HEK293 (cell line): ENCODE results near the gene PRODH2.

Experiments
- CTCF ChIA-PET: fragments of 350-600 bp; formaldehyde crosslinking; extraction: SDS; loops from one replicate; lab custom pipeline; 2021; ENCODE audit warnings: antibody characterized with exemption; lab: Yijun Ruan, JAX
- POLR2A ChIA-PET: fragments of 300-600 bp; formaldehyde crosslinking; extraction: SDS; loops from one replicate; lab custom pipeline; 2020; ENCODE audit warnings: antibody characterized with exemption, inconsistent platforms; lab: Yijun Ruan, JAX
- H3K27ac ChIP-seq: fragments of 200-500 bp; sonication (Bioruptor generic); 2 replicates; pipeline ENCODE4 v1.5.1; 2014; ENCODE audit warnings: low read depth, low read length, control low read depth, inconsistent platforms; ENCODE audit errors: extremely low read depth
- H3K36me3 ChIP-seq, 2 experiments: fragments of 200-500 bp in 1 of 2; sonication (Bioruptor generic) in 1 of 2; 1 replicate in 1 of 2; 2 replicates in 1 of 2; pipeline ENCODE4 v1.5.1; 2014 to 2017; ENCODE audit warnings: inconsistent platforms in 2 of 2, low read length in 2 of 2; ENCODE audit not compliant: control insufficient read depth in 2 of 2, insufficient read depth in 1 of 2
- H3K4me1 ChIP-seq: fragments of 200-500 bp; sonication (Bioruptor generic); 2 replicates; pipeline ENCODE4 v1.5.1; 2014; ENCODE audit warnings: mild to moderate bottlenecking, low read length, inconsistent platforms; ENCODE audit not compliant: control insufficient read depth, insufficient read depth
- H3K4me3 ChIP-seq: 2 replicates; pipeline ENCODE4 v1.5.1; 2011; ENCODE audit warnings: low read depth, mild to moderate bottlenecking, control low read depth, low read length, moderate library complexity
- H3K9me3 ChIP-seq: fragments of 200-500 bp; sonication (Bioruptor generic); 2 replicates; pipeline ENCODE4 v1.5.1; 2014; ENCODE audit warnings: low read depth, low read length, inconsistent platforms; ENCODE audit not compliant: control insufficient read depth, insufficient read depth
- KLF1 ChIP-seq: fragments of 450-650 bp; formaldehyde crosslinking; IDR thresholded peaks from 2 replicates; pipeline ENCODE4 v1.5.1; 2016; ENCODE audit warnings: missing biosample characterization, missing genetic modification characterization
- KLF10 ChIP-seq: fragments of 450-650 bp; IDR thresholded peaks from 2 replicates; pipeline ENCODE4 v1.5.1; 2018; ENCODE audit warnings: missing biosample characterization, mild to moderate bottlenecking, missing genetic modification characterization
- KLF8 ChIP-seq: fragments of 450-650 bp; formaldehyde crosslinking; IDR thresholded peaks from 2 replicates; pipeline ENCODE4 v1.5.1; 2016; ENCODE audit warnings: missing biosample characterization, missing genetic modification characterization
- ZBTB17 ChIP-seq: fragments of 450-650 bp; formaldehyde crosslinking; IDR thresholded peaks from 2 replicates; pipeline ENCODE4 v1.5.1; 2016; ENCODE audit warnings: missing biosample characterization, missing genetic modification characterization
- ZNF112 ChIP-seq: fragments of 450-650 bp; formaldehyde crosslinking; IDR thresholded peaks from 2 replicates; pipeline ENCODE4 v1.5.0; 2017; ENCODE audit warnings: missing biosample characterization, missing genetic modification characterization
- ZNF121 ChIP-seq: fragments of 450-650 bp; formaldehyde crosslinking; IDR thresholded peaks from 2 replicates; pipeline ENCODE4 v1.5.1; 2016; ENCODE audit warnings: missing biosample characterization, missing genetic modification characterization
- ZNF146 ChIP-seq: fragments of 450-650 bp; formaldehyde crosslinking; IDR thresholded peaks from 2 replicates; pipeline ENCODE4 v1.5.1; 2016; ENCODE audit warnings: missing biosample characterization, missing genetic modification characterization
- ZNF426 ChIP-seq: fragments of 450-650 bp; formaldehyde crosslinking; IDR thresholded peaks from 2 replicates; pipeline ENCODE4 v1.5.1; 2017; ENCODE audit warnings: missing biosample characterization, missing genetic modification characterization, mild to moderate bottlenecking, inconsistent platforms, moderate library complexity
- ZNF549 ChIP-seq: fragments of 450-650 bp; IDR thresholded peaks from 2 replicates; pipeline ENCODE4 v1.5.1; 2018; ENCODE audit warnings: missing biosample characterization, missing genetic modification characterization, mild to moderate bottlenecking, inconsistent platforms, moderate library complexity
- TF ChIP-seq, protein P1 (sequence below): fragments of 450-650 bp; formaldehyde crosslinking; IDR thresholded peaks from 2 replicates; pipeline ENCODE4 v1.5.1; 2016; ENCODE audit warnings: missing biosample characterization, missing genetic modification characterization
- TF ChIP-seq, protein P2 (sequence below): fragments of 450-650 bp; formaldehyde crosslinking; IDR thresholded peaks from 2 replicates; pipeline ENCODE4 v1.5.1; 2016; ENCODE audit warnings: missing biosample characterization, missing genetic modification characterization
- TF ChIP-seq, protein P3 (sequence below): fragments of 450-650 bp; IDR thresholded peaks from 2 replicates; pipeline ENCODE4 v1.5.1; 2018; ENCODE audit warnings: missing biosample characterization, mild to moderate bottlenecking, missing genetic modification characterization
- TF ChIP-seq, protein P4 (sequence below): fragments of 450-650 bp; formaldehyde crosslinking; IDR thresholded peaks from 2 replicates; pipeline ENCODE4 v1.5.1; 2016; ENCODE audit warnings: missing biosample characterization, missing genetic modification characterization

PRODH2 gene

DNA sequence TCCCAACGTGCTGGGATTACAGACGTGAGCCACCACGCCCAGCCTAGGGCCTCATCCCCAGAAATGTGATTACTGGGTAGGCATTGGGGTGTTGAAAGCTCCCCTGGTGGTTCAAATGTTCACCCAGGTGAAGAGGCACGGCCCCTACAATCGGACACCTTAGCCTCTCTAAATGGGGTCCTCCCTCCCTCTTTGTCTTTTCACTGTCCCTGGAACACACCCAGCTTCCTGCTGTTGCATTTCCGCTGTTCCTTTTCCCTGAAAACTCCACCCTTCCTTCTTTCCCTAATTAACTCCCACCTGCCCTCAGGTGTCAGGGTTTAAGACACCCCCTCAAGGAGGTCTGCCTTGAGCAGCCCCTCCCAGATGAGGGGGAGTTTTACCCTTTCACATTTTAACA, 3.6 kb upstream of the PRODH2 start:
- H3K36me3 ChIP-seq: no peaks in the 10 kb centered on the region; a peak in 1 of 3 replicates
- no peak overlapping the region for H3K27ac ChIP-seq
- no peaks in the 10 kb centered on the region for H3K9me3 ChIP-seq
- no peak overlapping the region for H3K4me3 ChIP-seq
- CTCF ChIA-PET: interaction anchor here (0.6 to 0.8 kb wide), 5 partner anchors 122 to 268 kb away, joined by 3 to 5 read pairs (median 3); no protein-coding TSS in a partner anchor
- no peak for TF ChIP-seq ZNF112 (tag by site-specific recombination)
- TF ChIP-seq KLF1: 0 out of 2 replicates have a peak, but pooled peaks have one; percentile 7
- TF ChIP-seq ZNF549 (tag by site-specific recombination): no peak
- no peak for TF ChIP-seq KLF10 (tag by site-specific recombination)
- no peak for TF ChIP-seq ZBTB17 (tag by site-specific recombination)
- no peak for TF ChIP-seq ZNF426
- POLR2A ChIA-PET: interaction anchor here (0.6 to 0.7 kb wide), 3 partner anchors 29 to 591 kb away, joined by 3 to 4 read pairs (median 3); no protein-coding TSS in a partner anchor
- H3K4me1 ChIP-seq: peaks cover 7% of the 10 kb centered on the region

DNA sequence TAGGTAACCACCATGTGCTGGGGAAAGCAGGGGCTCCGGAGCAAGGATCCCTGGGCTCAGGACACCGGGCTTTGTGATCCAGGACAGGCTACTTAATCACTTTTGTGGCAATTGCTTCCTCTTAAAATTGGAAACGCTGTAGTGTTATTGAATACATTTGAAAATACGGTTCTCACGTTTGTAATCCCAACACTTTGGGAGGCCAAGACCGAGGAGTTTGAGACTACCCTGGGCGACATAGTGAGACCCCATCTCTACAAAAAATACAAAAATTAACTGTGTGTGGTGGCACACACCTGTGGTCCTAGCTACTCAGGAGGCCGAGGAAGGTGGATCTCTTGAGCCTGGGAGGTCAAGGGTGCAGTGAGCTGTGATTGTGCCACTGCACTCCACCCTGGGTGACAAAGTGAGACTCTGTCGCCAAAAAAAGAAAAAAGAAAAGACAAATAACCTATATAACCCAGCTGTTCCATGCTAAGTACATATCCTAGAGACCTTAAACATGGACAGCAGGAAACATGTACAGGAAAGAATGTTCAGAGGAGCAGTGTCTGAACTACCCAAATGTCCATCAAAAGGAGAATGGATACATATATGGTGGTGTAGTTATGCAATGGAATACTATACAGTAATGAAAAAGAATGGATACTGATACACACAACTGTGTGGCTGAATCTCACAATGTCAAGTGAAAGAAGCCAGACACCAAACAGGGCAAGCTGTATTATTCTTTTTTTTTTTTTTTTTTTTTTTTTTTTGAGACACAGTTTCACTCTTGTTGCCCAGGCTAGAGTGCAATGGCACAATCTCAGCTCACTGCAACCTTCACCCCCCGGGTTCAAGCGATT, 622 bp upstream of the PRODH2 start:
- POLR2A ChIA-PET: no interaction called here
- CTCF ChIA-PET: no interaction called here

More for the DNA sequence above, 622 bp upstream of the PRODH2 start:
- Histone ChIP-seq H3K4me3 (no peak overlapping the region), H3K4me1 (0 out of 2 replicates have a peak, but pooled peaks cover 2% of the 10 kb centered on the region), H3K27ac (no peak overlapping the region), H3K9me3 (no peaks in the 10 kb centered on the region), H3K36me3 (no peaks in the 10 kb centered on the region)
- TF ChIP-seq, protein P1, sequence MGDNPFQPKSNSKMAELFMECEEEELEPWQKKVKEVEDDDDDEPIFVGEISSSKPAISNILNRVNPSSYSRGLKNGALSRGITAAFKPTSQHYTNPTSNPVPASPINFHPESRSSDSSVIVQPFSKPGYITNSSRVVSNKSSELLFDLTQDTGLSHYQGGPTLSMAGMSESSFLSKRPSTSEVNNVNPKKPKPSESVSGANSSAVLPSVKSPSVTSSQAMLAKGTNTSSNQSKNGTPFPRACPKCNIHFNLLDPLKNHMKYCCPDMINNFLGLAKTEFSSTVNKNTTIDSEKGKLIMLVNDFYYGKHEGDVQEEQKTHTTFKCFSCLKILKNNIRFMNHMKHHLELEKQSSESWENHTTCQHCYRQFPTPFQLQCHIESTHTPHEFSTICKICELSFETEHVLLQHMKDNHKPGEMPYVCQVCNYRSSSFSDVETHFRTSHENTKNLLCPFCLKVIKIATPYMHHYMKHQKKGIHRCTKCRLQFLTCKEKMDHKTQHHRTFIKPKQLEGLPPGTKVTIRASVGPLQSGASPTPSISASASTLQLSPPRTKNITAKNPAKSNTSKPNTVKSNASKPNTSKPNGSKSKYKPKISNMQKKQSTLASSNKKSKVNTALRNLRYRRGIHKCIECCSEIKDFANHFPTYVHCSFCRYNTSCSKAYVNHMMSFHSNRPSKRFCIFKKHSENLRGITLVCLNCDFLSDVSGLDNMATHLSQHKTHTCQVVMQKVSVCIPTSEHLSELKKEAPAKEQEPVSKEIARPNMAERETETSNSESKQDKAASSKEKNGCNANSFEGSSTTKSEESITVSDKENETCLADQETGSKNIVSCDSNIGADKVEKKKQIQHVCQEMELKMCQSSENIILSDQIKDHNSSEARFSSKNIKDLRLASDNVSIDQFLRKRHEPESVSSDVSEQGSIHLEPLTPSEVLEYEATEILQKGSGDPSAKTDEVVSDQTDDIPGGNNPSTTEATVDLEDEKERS (tag by site-specific recombination): peak; percentile 81; the same call in 1 of the 2 replicates
- TF ChIP-seq, protein P2, sequence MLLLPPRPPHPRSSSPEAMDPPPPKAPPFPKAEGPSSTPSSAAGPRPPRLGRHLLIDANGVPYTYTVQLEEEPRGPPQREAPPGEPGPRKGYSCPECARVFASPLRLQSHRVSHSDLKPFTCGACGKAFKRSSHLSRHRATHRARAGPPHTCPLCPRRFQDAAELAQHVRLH (tag by site-specific recombination): peak; percentile 71; the same call in 1 of the 2 replicates
- TF ChIP-seq, protein P3, sequence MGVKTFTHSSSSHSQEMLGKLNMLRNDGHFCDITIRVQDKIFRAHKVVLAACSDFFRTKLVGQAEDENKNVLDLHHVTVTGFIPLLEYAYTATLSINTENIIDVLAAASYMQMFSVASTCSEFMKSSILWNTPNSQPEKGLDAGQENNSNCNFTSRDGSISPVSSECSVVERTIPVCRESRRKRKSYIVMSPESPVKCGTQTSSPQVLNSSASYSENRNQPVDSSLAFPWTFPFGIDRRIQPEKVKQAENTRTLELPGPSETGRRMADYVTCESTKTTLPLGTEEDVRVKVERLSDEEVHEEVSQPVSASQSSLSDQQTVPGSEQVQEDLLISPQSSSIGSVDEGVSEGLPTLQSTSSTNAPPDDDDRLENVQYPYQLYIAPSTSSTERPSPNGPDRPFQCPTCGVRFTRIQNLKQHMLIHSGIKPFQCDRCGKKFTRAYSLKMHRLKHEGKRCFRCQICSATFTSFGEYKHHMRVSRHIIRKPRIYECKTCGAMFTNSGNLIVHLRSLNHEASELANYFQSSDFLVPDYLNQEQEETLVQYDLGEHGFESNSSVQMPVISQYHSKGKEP: no peak
- TF ChIP-seq KLF8: 0 out of 2 replicates have a peak, but pooled peaks have one; percentile 28
- TF ChIP-seq ZNF146 (tag by site-specific recombination): peak; percentile 100
- TF ChIP-seq ZNF121 (tag by site-specific recombination): 0 out of 2 replicates have a peak, but pooled peaks have one; percentile 14
- TF ChIP-seq, protein P4, sequence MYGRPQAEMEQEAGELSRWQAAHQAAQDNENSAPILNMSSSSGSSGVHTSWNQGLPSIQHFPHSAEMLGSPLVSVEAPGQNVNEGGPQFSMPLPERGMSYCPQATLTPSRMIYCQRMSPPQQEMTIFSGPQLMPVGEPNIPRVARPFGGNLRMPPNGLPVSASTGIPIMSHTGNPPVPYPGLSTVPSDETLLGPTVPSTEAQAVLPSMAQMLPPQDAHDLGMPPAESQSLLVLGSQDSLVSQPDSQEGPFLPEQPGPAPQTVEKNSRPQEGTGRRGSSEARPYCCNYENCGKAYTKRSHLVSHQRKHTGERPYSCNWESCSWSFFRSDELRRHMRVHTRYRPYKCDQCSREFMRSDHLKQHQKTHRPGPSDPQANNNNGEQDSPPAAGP (tag by site-specific recombination): no peak
- TF ChIP-seq, all 188 proteins: peak for 5
